Right atrium auricular region (tissue), 2 donors: ENCODE data around the gene PRDM4. TPM values are rescaled to one million over a fixed set of nuclear protein-coding genes. Genes with fewer than 3 reads are reported as not detected.

Experiments used
- DNase-seq: peaks from one replicate; pipeline ENCODE4 v3.0.0-alpha.2; 2019; ENCODE audit warnings: low spot score
- H3K27ac ChIP-seq, 2 donors: fragments of 200-600 bp; sonication (generic); 1 replicate in 1 of 2; 2 replicates in 1 of 2; pipeline ENCODE4 v1.5.1; 2016 to 2019
- H3K27me3 ChIP-seq, 2 donors: fragments of 200-600 bp; sonication (generic); one replicate each; pipeline versions ENCODE4 v1.5.1 to v1.6.0; 2017 to 2019
- H3K36me3 ChIP-seq: fragments of 200-600 bp; sonication (generic); one replicate; pipeline ENCODE4 v1.5.1; 2016
- H3K4me1 ChIP-seq, 2 donors: fragments of 200-600 bp; sonication (generic); one replicate each; pipeline versions ENCODE4 v1.5.1 to v1.6.0; 2017 to 2019
- H3K4me3 ChIP-seq, 2 donors: fragments of 200-600 bp; sonication (generic); 1 replicate in 1 of 2; 2 replicates in 1 of 2; pipeline ENCODE4 v1.5.1; 2017 to 2019; ENCODE audit warnings: mild to moderate bottlenecking in 1 of 2, moderate library complexity in 1 of 2
- H3K9me3 ChIP-seq, 2 donors: fragments of 200-600 bp; sonication (generic); one replicate each; pipeline ENCODE4 v1.5.1; 2019
- CTCF ChIP-seq, 2 donors: fragments of 200-600 bp; sonication (generic); IDR thresholded peaks; one replicate each; pipeline ENCODE4 v1.5.1; 2019; ENCODE audit warnings: antibody characterized with exemption in 2 of 2
- total RNA-seq, 2 donors: library from RNA; depleted of rRNA; stranded (reverse); fragments of >200 nt; gene quantifications; one replicate each; pipeline ENCODE4 v1.1.0, GENCODE V29; 2016

Gene PRDM4
- total RNA-seq, 2 donors from 2014 or later, result 10.2 to 21.0 TPM

- no peaks in the 10 kb centered on the region for H3K27me3 ChIP-seq
- no peak overlapping the region for H3K27ac ChIP-seq
- TF ChIP-seq CTCF (IDR thresholded peaks at IDR 0.05), result no peak
- H3K9me3 ChIP-seq, result no peaks in the 10 kb centered on the region
- peaks cover 3 to 13% of the 10 kb centered on the region in 2 donors for H3K4me1 ChIP-seq
- no peaks in the 10 kb centered on the region for H3K36me3 ChIP-seq
- DNase-seq, result no peak
- H3K4me3 ChIP-seq, result no peak overlapping the region
Observed at GRCh38 chr12:107764626-107765025, 3.7 kb upstream of the PRDM4 start.

GRCh38 chr12:107762874-107763273, 1.9 kb upstream of the PRDM4 start:
- Histone ChIP-seq H3K27me3 (no peaks in the 10 kb centered on the region), H3K9me3 (no peaks in the 10 kb centered on the region), H3K27ac (no peak overlapping the region), H3K36me3 (no peaks in the 10 kb centered on the region), H3K4me1 (peaks cover 3 to 24% of the 10 kb centered on the region in 2 donors), H3K4me3 (no peak overlapping the region)
- no peak for DNase-seq
- no peak for TF ChIP-seq CTCF (IDR thresholded peaks at IDR 0.05)

GRCh38 chr12:107761502-107761904, 566 bp upstream of the PRDM4 start:
- H3K4me3 ChIP-seq, result peak overlapping the region; percentile 89 to 91
- no peaks in the 10 kb centered on the region for H3K9me3 ChIP-seq
- TF ChIP-seq CTCF (IDR thresholded peaks at IDR 0.05), result no peak
- H3K27ac ChIP-seq, result peak overlapping the region; percentile 51 to 57
- DNase-seq, result no peak
- H3K36me3 ChIP-seq, result peaks cover 3% of the 10 kb centered on the region
- H3K4me1 ChIP-seq, result peaks cover 3 to 24% of the 10 kb centered on the region in 2 donors
- no peaks in the 10 kb centered on the region for H3K27me3 ChIP-seq

GRCh38 chr12:107760207-107760808, 629 bp downstream of the PRDM4 start:
- H3K27me3 ChIP-seq, result no peaks in the 10 kb centered on the region
- H3K4me1 ChIP-seq, result peaks cover 3 to 24% of the 10 kb centered on the region in 2 donors
- no peak for TF ChIP-seq CTCF (IDR thresholded peaks at IDR 0.05)
- H3K9me3 ChIP-seq, result no peaks in the 10 kb centered on the region
- peak overlapping the region; percentile 89 to 91 for H3K4me3 ChIP-seq
- DNase-seq, result no peak
- peak overlapping the region; percentile 59 to 75 for H3K27ac ChIP-seq
- peaks cover 15% of the 10 kb centered on the region for H3K36me3 ChIP-seq

- Histone ChIP-seq H3K36me3 (peaks cover 24% of the 10 kb centered on the region), H3K27me3 (no peaks in the 10 kb centered on the region), H3K27ac (no peak overlapping the region), H3K9me3 (no peaks in the 10 kb centered on the region), H3K4me1 (peaks cover 3 to 24% of the 10 kb centered on the region in 2 donors), H3K4me3 (peak overlapping the region in 1 of 2 donors; percentile 89)
- no peak for TF ChIP-seq CTCF (IDR thresholded peaks at IDR 0.05)
- DNase-seq, result no peak
Observed at GRCh38 chr12:107759410-107759809, 1.5 kb downstream of the PRDM4 start.

- Histone ChIP-seq H3K27me3 (no peaks in the 10 kb centered on the region), H3K9me3 (no peaks in the 10 kb centered on the region), H3K36me3 (peaks cover 56% of the 10 kb centered on the region), H3K4me1 (no peaks in the 10 kb centered on the region), H3K27ac (peak overlapping the region in 1 of 2 donors; percentile 29), H3K4me3 (no peak overlapping the region)
- no peak for TF ChIP-seq CTCF (IDR thresholded peaks at IDR 0.05)
- DNase-seq, result no peak
Observed at GRCh38 chr12:107749083-107749482, 11.9 kb downstream of the PRDM4 start.
